SK-N-SH treated with all-trans-retinoic acid at 6 μM for 48 hours (cell line): Measurements from ENCODE around the gene C11orf91.

Experiments used
- GLIS3 ChIP-seq: fragments of 250-450 bp; sonication (Bioruptor Pico); IDR thresholded peaks from 2 replicates; pipeline ENCODE4 v1.5.0; 2020; ENCODE audit warnings: mild to moderate bottlenecking, moderate library complexity
- TF ChIP-seq, protein P1 (sequence below): fragments of 250-450 bp; sonication (Bioruptor Pico); IDR thresholded peaks from 2 replicates; pipeline ENCODE4 v1.5.1; 2020; ENCODE audit warnings: low read depth, mild to moderate bottlenecking, moderate library complexity

- TF ChIP-seq GLIS3 (CRISPR knock-in tag): no peak
- TF ChIP-seq, protein P1, sequence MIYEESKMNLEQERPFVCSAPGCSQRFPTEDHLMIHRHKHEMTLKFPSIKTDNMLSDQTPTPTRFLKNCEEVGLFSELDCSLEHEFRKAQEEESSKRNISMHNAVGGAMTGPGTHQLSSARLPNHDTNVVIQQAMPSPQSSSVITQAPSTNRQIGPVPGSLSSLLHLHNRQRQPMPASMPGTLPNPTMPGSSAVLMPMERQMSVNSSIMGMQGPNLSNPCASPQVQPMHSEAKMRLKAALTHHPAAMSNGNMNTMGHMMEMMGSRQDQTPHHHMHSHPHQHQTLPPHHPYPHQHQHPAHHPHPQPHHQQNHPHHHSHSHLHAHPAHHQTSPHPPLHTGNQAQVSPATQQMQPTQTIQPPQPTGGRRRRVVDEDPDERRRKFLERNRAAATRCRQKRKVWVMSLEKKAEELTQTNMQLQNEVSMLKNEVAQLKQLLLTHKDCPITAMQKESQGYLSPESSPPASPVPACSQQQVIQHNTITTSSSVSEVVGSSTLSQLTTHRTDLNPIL (CRISPR knock-in tag): no peak
Observed at GRCh38 chr11:33718440-33718839, 17.8 kb upstream of the C11orf91 start.
